OCI-LY7 (cell line): Measurements from ENCODE around the gene TACO1. TPM values are rescaled to one million over a fixed set of nuclear protein-coding genes. Genes with fewer than 3 reads are reported as not detected.

Experiments
- BruUV-seq: library from RNA; stranded (reverse); fragments of 400-500 nt; replicated peaks from 2 replicates; lab custom pipeline; 2021; lab: Mats Ljungman, UMichigan
- CTCF ChIA-PET: fragments of 300-600 bp; sonication (Branson Sonifier 250); formaldehyde crosslinking; loops from one replicate; lab custom pipeline; 2022; ENCODE audit warnings: antibody characterized with exemption; ENCODE audit not compliant: unreplicated experiment; lab: Charles Lee
- POLR2A ChIA-PET: fragments of 300-600 bp; sonication (Branson Sonifier 250); formaldehyde crosslinking; loops from one replicate; lab custom pipeline; 2022; ENCODE audit warnings: antibody characterized with exemption; lab: Charles Lee
- DNase-seq: peaks from one replicate; pipeline ENCODE4 v3.0.0-alpha.2; 2015; ENCODE audit warnings: low spot score
- H2AFZ ChIP-seq: fragments of 200-600 bp; sonication (generic), shearing (Covaris generic); 2 replicates; pipeline ENCODE4 v1.6.1; 2014; ENCODE audit warnings: mild to moderate bottlenecking, antibody characterized with exemption, low read length, moderate library complexity
- H3K27ac ChIP-seq: fragments of 200-600 bp; sonication (generic); 2 replicates; pipeline ENCODE4 v1.5.1; 2014; ENCODE audit warnings: mixed run types, low read depth, mild to moderate bottlenecking, moderate library complexity, low read length, inconsistent platforms; ENCODE audit not compliant: poor library complexity, severe bottlenecking
- H3K36me3 ChIP-seq: fragments of 200-600 bp; sonication (generic); 2 replicates; pipeline ENCODE4 v1.6.1; 2014; ENCODE audit warnings: mild to moderate bottlenecking, antibody characterized with exemption, low read length, moderate library complexity, mixed read lengths; ENCODE audit not compliant: insufficient read depth
- H3K4me1 ChIP-seq: fragments of 200-600 bp; sonication (generic); 2 replicates; pipeline ENCODE4 v1.5.1; 2014; ENCODE audit warnings: mild to moderate bottlenecking, low read length; ENCODE audit not compliant: insufficient read depth, poor library complexity, severe bottlenecking
- H3K4me2 ChIP-seq: fragments of 200-600 bp; sonication (generic); 2 replicates; pipeline ENCODE4 v1.6.1; 2014; ENCODE audit warnings: mild to moderate bottlenecking, low read length
- H3K4me3 ChIP-seq: fragments of 200-600 bp; sonication (generic); 2 replicates; pipeline ENCODE4 v1.5.1; 2014; ENCODE audit warnings: mild to moderate bottlenecking, low read depth, low read length; ENCODE audit not compliant: poor library complexity, severe bottlenecking
- H3K79me2 ChIP-seq: fragments of 200-600 bp; sonication (generic); 2 replicates; pipeline ENCODE4 v1.6.1; 2016; ENCODE audit warnings: low read depth, mild to moderate bottlenecking, low read length, moderate library complexity, mixed read lengths; ENCODE audit not compliant: insufficient read depth
- H3K9me2 ChIP-seq: fragments of 200-600 bp; sonication (generic); 2 replicates; pipeline ENCODE4 v1.6.1; 2016; ENCODE audit warnings: mild to moderate bottlenecking, low read length, mixed read lengths; ENCODE audit not compliant: insufficient read depth
- H3K9me3 ChIP-seq: fragments of 200-600 bp; sonication (generic); 2 replicates; pipeline ENCODE4 v1.6.1; 2014; ENCODE audit warnings: mild to moderate bottlenecking, mixed run types, low read length, mixed read lengths
- H4K20me1 ChIP-seq: fragments of 200-600 bp; sonication (generic); 2 replicates; pipeline ENCODE4 v1.6.1; 2014; ENCODE audit warnings: mild to moderate bottlenecking, antibody characterized with exemption, low read length, moderate library complexity, mixed read lengths; ENCODE audit not compliant: insufficient read depth
- CTCF ChIP-seq: fragments of 200-600 bp; sonication (generic); conservative IDR thresholded peaks from 2 replicates; pipeline ENCODE4 v1.5.1; 2014; ENCODE audit warnings: mild to moderate bottlenecking, antibody characterized with exemption, low read length, moderate library complexity, mixed read lengths
- EZH2phosphoT487 ChIP-seq: fragments of 200-600 bp; sonication (generic); IDR thresholded peaks from 2 replicates; pipeline ENCODE4 v1.6.1; 2018; ENCODE audit warnings: low read depth, borderline replicate concordance, mild to moderate bottlenecking, mixed run types, antibody characterized with exemption, low read length, moderate library complexity, mixed read lengths
- intact Hi-C: fragments of 100-400 bp; cut with micrococcal nuclease; formaldehyde crosslinking; loops from one replicate; pipeline ENCODE4 v1.10.0; 2022; ENCODE audit not compliant: unreplicated experiment
- total RNA-seq, 2 experiments: library from RNA; depleted of rRNA in 1 of 2; stranded (reverse); fragments of >200 nt in 1 of 2; shearing (Covaris generic) in 1 of 2; gene quantifications; 2 replicates each; pipeline ENCODE4 v1.2.3, GENCODE V29; 2014 to 2022

The TACO1 gene
- total RNA-seq, 2 experiments from 2014 or later: 13.4 to 26.0 TPM

DNA sequence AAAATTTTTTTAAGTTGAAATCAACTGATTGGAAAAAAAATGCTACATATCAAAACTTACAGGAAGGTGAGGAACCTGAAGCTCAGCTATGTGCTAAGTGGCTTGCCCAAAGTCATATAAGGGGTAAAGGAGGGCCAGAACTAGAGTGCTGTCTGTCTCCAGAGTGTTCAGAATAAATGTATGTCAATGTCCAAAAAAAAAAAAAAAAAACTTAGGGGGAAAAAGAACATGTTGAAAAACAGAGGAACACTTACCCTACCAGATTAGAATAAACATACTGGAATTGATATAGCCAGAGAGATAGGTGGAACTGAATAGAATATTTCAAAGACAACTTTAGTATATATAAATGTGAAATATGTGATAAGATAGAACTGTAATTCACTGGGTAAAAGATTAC lies 38.9 kb upstream of the TACO1 start:
- CTCF ChIA-PET: no interaction called here
- no peaks in the 10 kb centered on the region for H3K4me1 ChIP-seq
- POLR2A ChIA-PET: interaction anchor here (0.6 to 1.7 kb wide), 2 partner anchors 10 to 130 kb away, joined by 3 to 4 read pairs; no protein-coding TSS in a partner anchor
- intact Hi-C loops: no loop called here
- H3K36me3 ChIP-seq: peaks cover 23% of the 10 kb centered on the region
- no peaks in the 10 kb centered on the region for H3K9me3 ChIP-seq
- no peak overlapping the region for H3K27ac ChIP-seq
- DNase-seq: no peak
- no peak overlapping the region for H3K4me3 ChIP-seq
- no peaks in the 10 kb centered on the region for H3K9me2 ChIP-seq
- no peak for TF ChIP-seq CTCF
- no peak for TF ChIP-seq EZH2phosphoT487
- H3K79me2 ChIP-seq: peaks cover 89% of the 10 kb centered on the region
- no peak overlapping the region for H2AFZ ChIP-seq
- peaks cover 10% of the 10 kb centered on the region; the same call in 1 of the 2 replicates for H4K20me1 ChIP-seq
- no TSS peak for BruUV-seq
- H3K4me2 ChIP-seq: no peak overlapping the region

- ChIA-PET POLR2A (interaction anchor here (1.7 kb wide), 1 partner anchor 11 kb away, joined by 4 read pairs; no protein-coding TSS in a partner anchor), CTCF (no interaction called here)
- no TSS peak for BruUV-seq
Observed at GRCh38 chr17:63563339-63563738, 37.4 kb upstream of the TACO1 start.

More at GRCh38 chr17:63563339-63563738, 37.4 kb upstream of the TACO1 start:
- peaks cover 10% of the 10 kb centered on the region; the same call in 1 of the 2 replicates for H4K20me1 ChIP-seq
- no peak overlapping the region for H2AFZ ChIP-seq
- H3K27ac ChIP-seq: no peak overlapping the region
- intact Hi-C loops: no loop called here
- no peaks in the 10 kb centered on the region for H3K4me1 ChIP-seq
- H3K79me2 ChIP-seq: peaks cover 85% of the 10 kb centered on the region
- no peaks in the 10 kb centered on the region for H3K9me3 ChIP-seq
- H3K4me2 ChIP-seq: no peak overlapping the region
- H3K9me2 ChIP-seq: no peaks in the 10 kb centered on the region
- no peak overlapping the region for H3K4me3 ChIP-seq
- H3K36me3 ChIP-seq: 0 out of 2 replicates have a peak, but pooled peaks cover 9% of the 10 kb centered on the region
- DNase-seq: no peak
- TF ChIP-seq CTCF (no peak), EZH2phosphoT487 (no peak)
